Nephron (organoid): ENCODE results near the gene KRT33A.
A peak's percentile ranks its signal among the peaks of the same experiment; 100 is the strongest.

Source experiments
- H3K27ac Mint-ChIP-seq, 3 experiments: 2 replicates each; pipeline ENCODE4 v1.8.0; 2020; ENCODE audit warnings: mixed read lengths in 3 of 3, mild to moderate bottlenecking in 2 of 3, moderate library complexity in 1 of 3
- H3K27me3 Mint-ChIP-seq: 2 replicates; pipeline ENCODE4 v1.8.0; 2021; ENCODE audit warnings: low read depth, mild to moderate bottlenecking, moderate library complexity, mixed read lengths
- H3K36me3 Mint-ChIP-seq: 2 replicates; pipeline ENCODE4 v1.8.0; 2020; ENCODE audit warnings: low read depth, mixed read lengths
- H3K4me1 Mint-ChIP-seq: 2 replicates; pipeline ENCODE4 v1.8.0; 2020; ENCODE audit warnings: mixed read lengths
- H3K4me3 Mint-ChIP-seq, 3 experiments: 2 replicates each; pipeline ENCODE4 v1.8.0; 2020; ENCODE audit warnings: mild to moderate bottlenecking in 3 of 3, mixed read lengths in 3 of 3, moderate library complexity in 2 of 3
- H3K9me3 Mint-ChIP-seq: 2 replicates; pipeline ENCODE4 v1.8.0; 2020; ENCODE audit warnings: mixed read lengths
- TF ChIP-seq, protein P1 (sequence below), 3 experiments: fragments of 200-600 bp; sonication (generic); IDR thresholded peaks; one replicate each; pipeline ENCODE4 v1.5.0; 2021; ENCODE audit warnings: antibody characterized with exemption in 3 of 3; ENCODE audit not compliant: unreplicated experiment in 3 of 3

The KRT33A gene

DNA sequence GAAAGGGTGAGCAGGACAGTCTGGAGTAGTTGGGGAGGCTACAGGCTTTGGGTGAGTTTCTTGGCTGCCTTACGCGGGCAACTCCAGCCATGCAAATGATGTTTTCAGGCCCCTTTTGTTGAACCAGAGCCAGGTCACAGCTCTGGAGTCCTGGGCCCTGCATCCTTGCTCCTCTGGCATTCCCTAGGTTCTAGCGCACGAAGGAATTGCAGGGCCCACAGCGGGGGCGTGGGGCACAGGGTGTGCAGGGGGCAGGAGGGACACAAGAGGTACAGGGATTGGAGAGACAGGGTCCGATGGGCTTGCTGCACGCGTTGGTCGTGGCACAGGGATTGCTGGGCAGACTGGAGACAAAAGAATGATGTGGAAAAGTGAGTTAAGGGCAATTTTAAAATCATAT is 43.2 kb upstream of the KRT33A start:
- H3K36me3 Mint-ChIP-seq = no peaks in the 10 kb centered on the region
- no peaks in the 10 kb centered on the region for H3K27me3 Mint-ChIP-seq
- no peak overlapping the region for H3K4me3 Mint-ChIP-seq
- H3K27ac Mint-ChIP-seq = no peak overlapping the region
- H3K9me3 Mint-ChIP-seq = peaks cover 2% of the 10 kb centered on the region
- TF ChIP-seq, protein P1, sequence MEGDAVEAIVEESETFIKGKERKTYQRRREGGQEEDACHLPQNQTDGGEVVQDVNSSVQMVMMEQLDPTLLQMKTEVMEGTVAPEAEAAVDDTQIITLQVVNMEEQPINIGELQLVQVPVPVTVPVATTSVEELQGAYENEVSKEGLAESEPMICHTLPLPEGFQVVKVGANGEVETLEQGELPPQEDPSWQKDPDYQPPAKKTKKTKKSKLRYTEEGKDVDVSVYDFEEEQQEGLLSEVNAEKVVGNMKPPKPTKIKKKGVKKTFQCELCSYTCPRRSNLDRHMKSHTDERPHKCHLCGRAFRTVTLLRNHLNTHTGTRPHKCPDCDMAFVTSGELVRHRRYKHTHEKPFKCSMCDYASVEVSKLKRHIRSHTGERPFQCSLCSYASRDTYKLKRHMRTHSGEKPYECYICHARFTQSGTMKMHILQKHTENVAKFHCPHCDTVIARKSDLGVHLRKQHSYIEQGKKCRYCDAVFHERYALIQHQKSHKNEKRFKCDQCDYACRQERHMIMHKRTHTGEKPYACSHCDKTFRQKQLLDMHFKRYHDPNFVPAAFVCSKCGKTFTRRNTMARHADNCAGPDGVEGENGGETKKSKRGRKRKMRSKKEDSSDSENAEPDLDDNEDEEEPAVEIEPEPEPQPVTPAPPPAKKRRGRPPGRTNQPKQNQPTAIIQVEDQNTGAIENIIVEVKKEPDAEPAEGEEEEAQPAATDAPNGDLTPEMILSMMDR (IDR thresholded peaks at IDR 0.05; ENCODE audit: unreplicated experiment in 3 of 3) = no peak
- H3K4me1 Mint-ChIP-seq = peaks cover 28% of the 10 kb centered on the region

DNA sequence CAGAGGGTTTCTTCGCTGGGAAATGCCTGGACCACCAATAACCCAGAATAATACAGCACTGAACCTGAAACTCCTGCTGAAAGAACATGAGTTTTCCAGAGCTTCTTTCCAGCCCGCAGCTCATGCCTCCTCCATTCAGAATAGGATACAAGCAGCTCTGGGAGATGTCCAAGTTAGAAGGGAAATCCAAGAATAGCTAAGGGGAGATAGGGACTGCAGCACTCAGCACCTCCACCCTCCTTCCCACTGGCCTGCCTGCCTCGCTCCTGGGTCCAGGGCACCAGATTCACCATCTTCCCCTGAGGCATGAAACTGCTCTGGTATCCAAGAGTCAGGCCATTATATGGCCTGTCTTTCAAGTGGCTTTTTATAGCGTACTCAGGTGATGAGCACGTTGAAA is 42.7 kb upstream of the KRT33A start:
- Mint-ChIP-seq H3K4me1 (peaks cover 28% of the 10 kb centered on the region), H3K36me3 (no peaks in the 10 kb centered on the region), H3K4me3 (no peak overlapping the region), H3K27me3 (no peaks in the 10 kb centered on the region), H3K9me3 (peaks cover 2% of the 10 kb centered on the region), H3K27ac (peak overlapping the region in 1 of 3 experiments; percentile 6)
- TF ChIP-seq, protein P1 (IDR thresholded peaks at IDR 0.05; ENCODE audit: unreplicated experiment in 3 of 3) = no peak

DNA sequence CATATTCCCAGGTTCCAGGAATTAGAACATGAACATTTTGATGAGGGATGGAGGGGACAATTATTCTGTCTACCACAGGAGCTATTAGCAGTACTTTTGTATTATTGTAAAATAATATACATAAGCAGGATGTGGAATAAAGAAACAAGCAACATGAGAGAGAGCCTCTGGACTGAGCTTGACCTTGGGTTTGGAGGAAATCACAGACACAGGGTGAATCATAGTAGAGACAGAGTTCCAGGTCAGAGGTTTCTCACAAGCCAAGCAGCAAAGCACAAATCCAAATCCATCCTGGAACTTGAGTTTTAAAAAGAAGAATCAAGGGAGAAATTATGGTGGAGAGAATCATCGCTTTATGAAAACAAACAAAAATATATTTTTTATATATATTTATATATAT is 41.6 kb upstream of the KRT33A start:
- H3K27me3 Mint-ChIP-seq = no peaks in the 10 kb centered on the region
- H3K36me3 Mint-ChIP-seq = peaks cover 2% of the 10 kb centered on the region
- peaks cover 28% of the 10 kb centered on the region for H3K4me1 Mint-ChIP-seq
- peak overlapping the region in 1 of 3 experiments; percentile 28 for H3K27ac Mint-ChIP-seq
- H3K9me3 Mint-ChIP-seq = peaks cover 7% of the 10 kb centered on the region
- no peak overlapping the region for H3K4me3 Mint-ChIP-seq
- TF ChIP-seq, protein P1 (IDR thresholded peaks at IDR 0.05; ENCODE audit: unreplicated experiment in 3 of 3) = no peak

DNA sequence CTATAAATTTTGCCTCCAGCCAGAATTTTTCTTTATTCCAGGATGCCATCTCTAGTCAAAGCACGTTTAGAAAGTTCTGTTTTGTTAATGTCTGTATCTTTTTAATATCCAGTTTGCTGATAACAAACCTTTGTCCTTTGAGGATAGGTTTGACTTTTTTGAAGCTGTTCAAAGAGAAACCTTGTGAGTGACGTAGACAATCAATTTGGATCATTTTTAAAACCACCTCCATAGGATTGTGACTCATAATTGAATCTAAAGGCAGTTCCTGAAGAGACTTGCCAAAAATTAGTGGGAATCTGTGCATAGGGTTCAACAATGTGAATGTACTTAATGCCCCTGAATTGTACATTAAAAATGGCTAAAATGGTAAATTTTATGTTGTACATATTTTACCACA is 40.9 kb upstream of the KRT33A start:
- Mint-ChIP-seq H3K4me1 (peaks cover 28% of the 10 kb centered on the region), H3K9me3 (peaks cover 11% of the 10 kb centered on the region), H3K27ac (no peak overlapping the region), H3K36me3 (peaks cover 3% of the 10 kb centered on the region), H3K4me3 (no peak overlapping the region), H3K27me3 (no peaks in the 10 kb centered on the region)
- TF ChIP-seq, protein P1 (IDR thresholded peaks at IDR 0.05; ENCODE audit: unreplicated experiment in 3 of 3) = no peak

DNA sequence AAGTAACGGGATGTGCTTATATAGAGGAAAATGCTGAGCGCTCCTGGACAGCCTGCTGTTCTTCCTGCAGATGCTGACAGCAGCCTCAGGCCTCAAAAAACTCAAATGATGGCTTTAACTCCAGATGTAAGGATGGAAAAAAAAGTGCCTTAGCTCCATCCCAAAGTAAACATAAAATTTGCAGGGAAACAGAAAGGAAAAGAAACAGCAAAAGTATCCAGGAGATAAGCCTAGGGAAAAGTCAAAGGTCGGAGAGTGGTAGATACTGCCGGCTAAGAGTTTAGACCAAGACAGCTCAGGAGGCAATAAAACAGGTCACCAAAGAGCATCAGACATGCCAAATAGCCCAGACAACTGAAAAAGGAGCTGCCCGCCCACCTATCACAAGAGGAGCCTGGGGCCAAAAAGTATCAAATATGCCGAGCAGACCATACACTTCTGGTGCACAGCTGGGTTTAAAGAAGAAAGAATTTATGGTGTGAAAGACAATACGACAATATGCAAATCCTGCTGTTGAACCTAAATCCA is 39.8 kb upstream of the KRT33A start:
- Mint-ChIP-seq H3K9me3 (peaks cover 15% of the 10 kb centered on the region), H3K27ac (peak overlapping the region; percentile 35 to 58 (median 49)), H3K4me1 (peaks cover 28% of the 10 kb centered on the region), H3K36me3 (peaks cover 3% of the 10 kb centered on the region), H3K4me3 (no peak overlapping the region), H3K27me3 (no peaks in the 10 kb centered on the region)
- TF ChIP-seq, protein P1 (IDR thresholded peaks at IDR 0.05; ENCODE audit: unreplicated experiment in 3 of 3) = no peak

DNA sequence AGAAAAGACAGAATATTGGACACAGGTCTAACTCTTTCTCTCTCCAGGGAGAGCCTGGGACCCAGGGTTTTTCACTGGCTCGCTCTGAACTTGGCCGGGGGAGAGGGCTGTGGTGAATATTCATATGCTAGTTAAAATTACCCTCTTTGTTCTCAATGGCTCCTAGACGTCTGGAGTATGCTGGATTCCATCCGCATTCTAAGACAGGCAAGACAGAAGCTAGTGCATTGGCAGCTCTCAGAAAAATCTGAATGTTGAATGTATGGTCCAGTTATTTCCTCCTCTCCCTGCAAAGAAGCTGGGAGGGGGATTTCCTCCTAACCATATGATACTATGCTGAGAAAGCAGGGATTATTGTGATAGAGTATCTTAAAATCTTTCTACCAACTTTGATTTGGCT is 37.0 kb upstream of the KRT33A start:
- peaks cover 3% of the 10 kb centered on the region for H3K36me3 Mint-ChIP-seq
- TF ChIP-seq, protein P1 (IDR thresholded peaks at IDR 0.05; ENCODE audit: unreplicated experiment in 3 of 3) = no peak
- H3K9me3 Mint-ChIP-seq = peaks cover 15% of the 10 kb centered on the region
- H3K4me1 Mint-ChIP-seq = peaks cover 18% of the 10 kb centered on the region
- H3K27me3 Mint-ChIP-seq = no peaks in the 10 kb centered on the region
- H3K27ac Mint-ChIP-seq = no peak overlapping the region
- H3K4me3 Mint-ChIP-seq = no peak overlapping the region
